NOMO-1 (cell line): Measurements from ENCODE around the gene HIVEP3.

ENCODE experiments used
- DNase-seq, 2 experiments: peaks; one replicate each; lab custom pipeline; 2025; ENCODE audit not compliant: unreplicated experiment in 2 of 2; lab: John Stamatoyannopoulos, UW

The HIVEP3 gene

DNA sequence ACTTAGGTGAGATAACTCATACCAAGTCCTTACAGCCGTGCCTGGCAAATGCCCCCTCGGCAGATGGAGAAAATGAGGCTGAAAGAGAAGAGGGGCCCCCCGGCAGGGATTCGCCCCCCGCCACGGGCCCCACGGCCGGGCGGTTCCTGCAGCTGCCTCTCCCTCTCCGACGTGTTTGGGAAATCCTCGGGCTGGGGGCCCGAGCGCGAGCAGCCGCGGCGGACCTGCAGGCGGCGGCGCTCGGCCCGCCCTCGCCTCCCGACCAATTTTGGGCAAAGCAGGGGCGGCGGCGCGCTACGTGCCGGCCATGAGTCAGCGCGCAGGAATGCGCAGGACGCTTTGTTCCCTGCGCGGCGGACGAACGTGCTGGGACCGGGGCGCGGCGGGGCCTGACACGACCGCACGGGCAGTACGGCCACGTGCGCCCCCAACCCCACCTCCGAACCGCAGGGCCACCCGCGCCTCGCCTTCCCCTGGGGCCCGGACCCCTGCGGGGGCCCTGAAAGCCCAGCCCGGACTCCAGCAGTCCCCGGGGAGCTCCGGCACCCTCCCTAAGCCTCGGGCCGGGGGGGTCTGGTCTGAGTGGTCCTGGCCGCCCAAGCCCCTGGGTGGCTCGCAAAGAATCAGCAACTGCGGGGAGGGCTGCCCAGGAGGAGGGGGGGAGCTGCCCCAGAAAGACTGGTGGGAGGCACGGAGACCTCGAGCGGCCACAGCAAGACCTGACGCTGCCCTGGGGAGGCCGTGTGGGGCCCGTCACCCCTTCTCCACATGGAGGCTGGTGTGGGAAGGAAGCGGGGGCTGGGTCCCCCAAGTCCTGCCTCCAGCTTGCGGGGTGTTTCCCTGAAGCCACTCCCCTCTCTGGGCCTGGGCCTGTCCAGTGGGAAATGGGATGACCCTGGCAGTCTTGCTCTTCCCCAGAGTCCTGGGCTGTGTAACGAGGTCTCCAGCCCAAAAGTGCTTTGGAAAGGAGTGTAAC lies 422.4 kb downstream of the HIVEP3 start:
- peak; percentile 47 to 75 for DNase-seq

DNA sequence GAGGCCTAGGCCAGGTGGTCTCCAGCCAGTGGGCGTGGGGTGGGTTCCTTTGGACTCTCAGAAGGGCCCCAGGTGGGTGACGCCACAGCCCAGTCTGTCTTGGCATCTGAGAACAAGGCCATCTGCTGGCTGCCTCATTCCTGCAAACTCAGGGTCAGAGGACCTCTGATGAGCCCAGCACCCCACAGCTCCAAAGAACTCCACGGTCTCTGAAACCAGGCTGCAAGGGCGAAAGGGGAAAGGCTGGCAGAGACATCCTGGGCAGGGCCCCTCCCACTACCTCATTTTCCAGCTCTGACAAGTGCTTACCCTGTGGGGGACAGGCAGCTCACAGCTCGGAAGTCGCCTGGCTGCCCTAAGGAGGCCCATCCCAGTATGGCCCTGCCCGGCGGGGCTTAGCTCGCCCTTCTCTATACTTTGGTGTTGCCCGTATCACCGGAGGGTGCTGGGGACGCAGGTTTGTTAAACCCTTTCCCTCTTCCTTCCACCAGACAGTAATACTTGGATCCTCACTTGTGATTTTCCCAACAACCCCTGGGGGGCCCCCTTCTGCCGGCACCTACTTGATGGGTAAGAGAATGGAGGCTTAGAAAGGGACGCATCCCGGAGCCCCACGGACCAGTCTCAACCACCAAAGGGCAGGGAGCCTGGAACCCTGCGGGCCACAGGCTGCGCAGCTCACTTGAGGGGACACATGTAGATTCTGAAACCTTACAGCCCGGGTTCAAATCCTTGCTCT lies 423.3 kb downstream of the HIVEP3 start:
- DNase-seq: peak; percentile 31 to 46

DNA sequence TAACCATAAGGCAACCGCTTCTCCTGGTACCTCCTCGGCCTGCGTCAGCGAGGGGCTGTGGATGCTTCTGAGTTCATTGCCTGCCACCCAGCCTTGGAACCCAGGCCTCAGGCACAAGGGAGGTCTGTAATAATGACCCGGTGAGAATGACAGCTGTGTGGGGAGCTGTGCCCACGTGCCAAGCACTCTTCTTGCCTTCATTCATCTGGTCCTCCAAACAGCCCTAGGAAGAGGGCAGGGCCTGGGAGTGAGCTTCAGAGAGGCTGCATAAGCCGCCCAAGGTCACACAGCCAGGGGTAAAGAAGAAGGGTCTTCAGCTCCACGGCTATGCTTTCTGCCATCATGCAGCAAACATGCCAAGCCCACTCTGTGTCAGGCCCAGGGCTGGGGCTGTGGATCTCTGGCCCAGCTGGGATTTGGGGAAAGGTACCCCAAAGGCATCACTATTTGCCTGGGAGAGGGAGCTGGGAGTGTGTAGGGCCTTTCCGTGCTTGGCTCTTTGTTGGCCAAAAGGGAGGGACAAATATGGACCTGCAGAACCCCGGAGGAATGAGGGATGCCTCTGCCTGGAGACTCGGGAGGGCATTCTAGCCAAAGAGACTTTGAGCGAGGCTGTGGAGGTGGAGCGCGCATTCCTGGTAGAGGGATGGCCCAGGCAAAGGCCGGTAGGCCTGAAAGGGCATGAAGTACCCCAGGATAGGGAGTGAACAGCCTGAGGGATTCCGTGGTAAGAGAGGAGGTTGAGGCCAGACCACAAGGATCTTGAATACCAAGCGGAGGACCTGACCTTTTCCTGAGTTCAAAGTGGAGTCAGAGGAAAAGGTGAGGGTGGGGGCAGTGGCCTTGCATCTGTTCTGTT lies 424.1 kb downstream of the HIVEP3 start:
- no peak for DNase-seq

DNA sequence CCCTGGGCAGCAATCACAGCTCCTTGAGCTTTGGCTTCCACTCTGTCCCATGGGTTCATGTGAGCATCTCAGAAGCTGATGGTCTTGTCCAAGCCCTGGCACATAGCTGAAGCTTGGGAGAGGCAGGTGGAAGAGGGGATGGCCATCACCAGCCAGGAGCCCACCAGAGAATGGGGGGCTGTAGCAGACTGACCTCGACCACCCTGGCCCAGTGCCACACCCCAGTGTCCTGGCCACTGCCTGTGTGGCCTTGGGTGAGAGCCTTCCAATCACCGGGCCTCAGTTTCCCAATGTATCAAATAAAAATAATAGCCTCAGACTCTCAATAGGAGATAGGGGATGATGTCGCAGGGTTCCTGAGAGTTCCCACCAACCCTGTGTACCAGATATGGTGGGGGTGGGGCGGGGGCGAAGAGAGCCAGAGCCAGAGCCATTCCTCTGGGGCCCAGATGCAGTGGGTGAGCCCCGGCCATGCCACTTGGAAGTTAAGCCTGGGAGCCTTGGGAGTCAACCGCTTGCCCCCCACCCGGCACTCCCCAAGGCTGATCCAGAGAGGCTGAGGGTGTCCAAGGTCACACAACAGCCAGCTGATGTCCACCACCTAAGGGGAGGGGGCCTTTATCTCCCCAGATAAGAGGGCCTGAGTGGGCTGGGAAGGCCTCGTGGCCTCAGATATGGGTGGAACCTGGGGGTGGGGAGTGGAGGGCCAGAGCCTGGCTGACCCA lies 424.9 kb downstream of the HIVEP3 start:
- no peak for DNase-seq

DNA sequence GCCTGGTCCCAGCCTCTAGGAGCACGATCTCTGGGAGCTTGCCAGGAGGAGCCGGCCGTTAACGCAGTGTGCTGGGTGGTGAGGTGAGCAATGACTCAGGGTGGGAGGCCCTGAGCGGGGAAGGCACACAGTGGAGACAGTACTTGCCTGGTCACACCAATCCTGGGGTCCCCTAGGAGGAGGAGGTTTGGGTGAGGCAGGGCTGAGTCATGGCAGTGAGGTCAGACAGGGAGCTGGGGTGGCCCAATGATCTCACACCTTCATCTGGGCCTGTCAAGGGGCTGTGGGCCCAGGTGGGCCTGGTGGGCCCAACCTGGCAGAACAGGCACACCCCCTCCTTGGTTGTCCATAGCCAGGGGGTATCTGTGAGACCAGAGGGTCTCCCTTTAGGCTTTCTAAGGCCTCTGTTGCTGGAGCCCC lies 425.6 kb downstream of the HIVEP3 start:
- no peak for DNase-seq

DNA sequence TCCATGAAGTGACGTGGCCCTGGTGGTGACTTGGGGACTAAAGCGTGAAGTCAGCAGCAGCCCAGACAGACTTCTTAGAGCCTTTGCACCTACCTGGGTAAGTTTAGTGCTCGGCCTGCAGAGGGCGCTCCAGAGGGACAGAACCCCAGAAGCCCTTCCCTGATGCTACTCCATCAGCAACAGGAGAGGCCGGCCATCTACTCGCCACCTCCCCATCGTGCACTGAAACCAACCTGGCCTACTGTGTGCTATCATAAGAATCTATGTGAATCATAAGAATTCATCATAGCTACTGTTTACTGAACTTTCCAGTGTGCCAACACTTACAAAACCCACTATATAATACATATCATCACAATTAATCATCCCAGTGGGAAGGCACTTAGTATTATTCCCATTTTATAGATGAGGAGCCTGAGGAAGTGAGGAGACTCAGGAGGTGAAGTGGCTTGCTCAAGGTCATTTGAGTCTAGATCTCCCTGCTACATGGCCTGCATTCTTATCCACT lies 426.3 kb downstream of the HIVEP3 start:
- DNase-seq: peak in 1 of 2 experiments; percentile 47

DNA sequence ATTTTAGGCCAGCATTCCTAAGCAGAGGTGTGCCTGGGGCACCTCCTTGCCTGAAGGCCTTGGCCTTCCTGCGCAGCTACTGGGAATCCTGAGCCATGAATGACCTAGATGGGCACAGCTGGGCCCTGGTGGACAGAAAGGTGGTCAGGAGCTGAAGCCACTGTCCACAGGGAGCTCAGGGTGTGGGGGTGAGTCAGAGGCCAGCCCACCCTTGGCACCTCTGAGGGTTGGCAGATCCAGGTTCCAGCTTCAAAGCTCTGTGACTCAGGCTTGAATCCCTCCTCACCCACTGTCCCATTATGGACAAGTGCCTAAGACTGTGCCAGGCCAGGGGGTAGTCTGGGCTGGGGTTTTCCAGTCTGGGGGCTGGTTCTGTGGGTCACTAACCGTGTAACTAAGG lies 427.8 kb downstream of the HIVEP3 start:
- DNase-seq: no peak

DNA sequence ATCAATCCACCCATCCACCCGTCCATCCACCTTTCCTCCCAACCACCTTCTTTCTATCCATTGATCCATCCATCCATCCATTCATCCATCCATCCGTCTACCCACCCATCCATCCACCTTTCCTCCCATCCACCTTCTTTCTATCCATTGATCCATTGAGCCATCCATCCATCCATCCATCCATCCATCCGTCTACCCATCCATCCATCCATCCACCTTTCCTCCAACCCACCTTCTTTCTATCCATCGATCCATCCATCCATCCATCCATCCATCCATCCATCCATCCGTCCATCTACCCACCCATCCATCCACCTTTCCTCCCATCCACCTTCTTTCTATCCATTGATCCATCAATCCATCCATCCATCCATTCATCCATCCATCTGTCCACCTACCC lies 429.2 kb downstream of the HIVEP3 start:
- DNase-seq: no peak

DNA sequence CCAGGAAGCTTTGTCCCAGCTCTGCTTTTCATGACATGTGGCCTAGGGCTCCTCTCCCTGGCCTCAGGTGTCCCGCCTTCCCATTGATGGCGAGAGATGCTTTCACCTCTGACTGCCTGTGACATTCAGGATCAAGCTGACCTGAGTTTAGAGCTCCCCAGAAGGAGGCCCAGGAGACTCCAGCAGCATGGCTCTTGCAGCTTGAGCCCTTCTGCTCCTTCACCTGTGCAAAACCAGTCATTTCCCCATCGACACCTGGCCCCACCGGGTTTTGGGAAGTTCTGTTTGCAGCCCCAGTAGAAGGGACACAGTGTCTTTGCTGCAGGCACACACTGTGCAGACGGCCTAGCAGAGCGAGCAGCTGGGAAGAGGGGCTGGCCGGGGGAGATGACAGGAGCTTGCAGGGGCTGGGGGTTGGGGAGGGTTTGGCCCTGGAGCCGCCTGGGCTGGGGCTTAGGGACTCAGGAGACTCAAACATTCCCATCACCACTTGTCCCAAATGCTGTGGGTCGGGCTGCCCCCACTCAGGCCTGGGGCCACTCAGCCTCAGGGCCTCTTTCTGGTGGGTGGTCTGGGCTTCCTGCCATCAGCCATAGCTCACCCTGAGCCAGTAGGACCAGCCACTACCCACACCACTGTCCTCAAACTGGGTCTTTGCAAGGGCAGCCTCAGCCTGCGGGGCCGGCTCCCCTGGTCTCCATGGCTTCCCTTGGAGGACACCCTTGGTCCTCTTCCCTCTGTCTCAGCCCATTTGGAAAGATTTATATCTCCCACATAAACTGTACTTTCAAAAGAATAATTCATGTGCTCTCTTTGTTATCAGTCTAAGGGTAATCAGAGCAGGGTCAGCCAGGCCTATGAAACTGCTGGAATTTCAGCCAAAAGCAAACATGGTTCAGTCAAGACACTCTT lies 430.4 kb downstream of the HIVEP3 start:
- DNase-seq: no peak

DNA sequence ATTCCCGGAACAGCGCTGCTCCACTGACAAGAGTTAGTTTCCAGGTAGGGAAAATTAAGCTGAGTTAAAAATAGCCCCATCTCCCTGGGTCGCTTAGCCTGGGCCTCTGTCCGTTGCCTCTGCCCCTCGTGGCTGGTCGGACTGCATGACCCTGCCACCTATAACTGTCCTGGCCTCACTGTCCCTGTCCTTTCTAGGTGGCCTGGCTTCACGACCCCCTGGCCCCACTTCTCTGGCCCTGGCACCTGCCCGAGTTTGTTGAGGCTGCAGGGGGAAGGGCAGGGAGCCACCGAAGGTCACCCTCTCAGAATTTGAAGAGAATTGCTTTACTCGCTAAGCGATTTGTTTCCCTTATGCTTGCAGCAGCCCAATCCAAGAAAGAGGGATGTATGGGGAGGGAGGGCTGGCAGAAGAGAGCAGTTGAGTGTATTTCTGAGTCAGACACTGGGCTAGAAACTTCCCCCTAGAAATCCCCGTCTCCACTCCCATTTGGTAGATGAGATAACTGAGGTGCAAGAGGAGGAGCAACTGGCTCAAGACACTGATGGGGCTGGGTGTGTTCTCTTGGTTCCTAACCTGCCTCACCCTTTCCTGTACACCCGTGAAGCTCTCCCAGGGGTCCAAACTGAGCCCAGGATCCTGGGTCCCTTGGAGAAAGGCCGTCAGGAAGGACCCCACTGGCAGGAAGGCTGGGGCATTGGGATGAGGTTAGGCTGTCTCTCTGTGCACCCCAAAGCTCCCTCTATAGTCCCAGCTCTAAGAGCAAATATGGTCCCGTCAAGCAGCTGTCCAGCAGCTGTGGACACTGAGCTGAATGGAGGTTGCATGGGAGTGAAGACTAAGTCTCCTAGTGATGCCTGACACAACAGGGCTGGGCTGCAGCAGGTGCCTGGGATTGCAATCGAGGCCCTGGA lies 431.3 kb downstream of the HIVEP3 start:
- peak; percentile 24 to 27 for DNase-seq

DNA sequence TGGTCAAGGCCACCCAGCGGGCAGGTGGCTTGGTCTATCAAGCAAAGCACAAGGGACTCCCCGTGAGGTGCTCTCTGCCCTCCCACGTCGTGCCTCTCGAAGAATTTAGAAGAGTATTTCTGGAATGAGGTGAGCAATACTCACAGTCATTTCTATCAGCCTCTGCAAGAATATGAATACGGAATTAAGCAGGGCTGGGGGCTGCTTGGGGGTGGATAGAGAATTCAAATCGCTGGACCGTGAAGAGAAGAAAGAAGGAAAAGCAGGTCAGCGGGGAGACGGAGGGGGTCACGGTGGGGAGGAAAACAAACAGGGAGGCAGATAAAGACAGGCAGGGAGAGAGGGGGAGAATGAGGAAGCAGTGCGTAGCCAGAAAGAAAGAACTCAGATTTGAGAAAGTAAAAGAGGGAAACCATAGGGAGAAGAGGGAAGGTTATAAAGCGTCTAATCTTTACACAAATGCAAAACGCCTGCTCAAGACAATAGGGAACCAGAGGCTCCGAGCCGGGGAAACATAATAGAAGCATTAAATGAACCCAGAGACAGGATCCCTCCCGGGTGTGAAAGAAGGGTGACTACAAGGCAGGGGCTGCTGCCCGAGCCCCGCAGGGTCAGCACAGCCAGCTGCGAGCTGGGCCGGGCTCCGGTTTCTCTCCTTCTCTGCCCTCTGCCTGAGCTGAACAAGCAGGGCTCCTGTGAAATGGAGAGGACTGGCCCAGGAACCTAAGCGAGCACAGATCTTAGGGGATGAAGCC lies 432.2 kb downstream of the HIVEP3 start:
- peak in 1 of 2 experiments; percentile 38 for DNase-seq

DNA sequence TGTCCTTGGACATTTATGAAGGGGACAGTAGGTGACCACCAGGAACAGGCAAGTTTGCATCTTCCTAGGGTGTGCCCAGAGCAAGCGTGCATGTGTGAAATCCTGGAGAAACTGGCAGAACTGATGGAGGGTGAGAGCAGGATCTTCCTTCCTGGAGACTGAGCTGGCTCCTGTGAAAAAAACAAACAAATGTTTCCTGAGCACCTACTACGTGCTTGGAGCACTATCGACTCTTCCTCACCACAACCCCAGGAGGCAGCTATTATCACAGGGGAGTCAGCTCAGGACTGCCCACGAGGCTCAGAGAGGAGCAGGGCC lies 432.7 kb downstream of the HIVEP3 start:
- DNase-seq: no peak

DNA sequence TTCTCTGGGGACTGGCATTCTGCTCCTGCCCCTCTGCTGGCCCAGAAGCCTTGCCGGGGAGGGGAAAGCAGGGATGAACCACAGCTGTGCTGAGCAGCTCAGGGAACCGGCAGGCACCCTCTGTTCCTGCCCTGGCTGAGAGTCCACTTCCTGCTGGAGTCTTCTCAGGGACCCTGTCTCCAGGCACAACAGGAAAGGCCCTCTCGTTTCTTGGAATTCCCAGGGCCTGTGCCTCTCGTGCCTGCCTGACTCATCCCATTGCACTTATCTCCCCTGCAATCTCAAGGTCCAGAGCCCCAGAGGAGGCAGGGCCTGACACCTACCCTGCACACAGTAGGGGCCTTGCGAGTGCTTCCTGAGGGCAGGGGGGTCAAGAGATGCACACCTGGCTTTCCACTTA lies 433.1 kb downstream of the HIVEP3 start:
- no peak for DNase-seq

DNA sequence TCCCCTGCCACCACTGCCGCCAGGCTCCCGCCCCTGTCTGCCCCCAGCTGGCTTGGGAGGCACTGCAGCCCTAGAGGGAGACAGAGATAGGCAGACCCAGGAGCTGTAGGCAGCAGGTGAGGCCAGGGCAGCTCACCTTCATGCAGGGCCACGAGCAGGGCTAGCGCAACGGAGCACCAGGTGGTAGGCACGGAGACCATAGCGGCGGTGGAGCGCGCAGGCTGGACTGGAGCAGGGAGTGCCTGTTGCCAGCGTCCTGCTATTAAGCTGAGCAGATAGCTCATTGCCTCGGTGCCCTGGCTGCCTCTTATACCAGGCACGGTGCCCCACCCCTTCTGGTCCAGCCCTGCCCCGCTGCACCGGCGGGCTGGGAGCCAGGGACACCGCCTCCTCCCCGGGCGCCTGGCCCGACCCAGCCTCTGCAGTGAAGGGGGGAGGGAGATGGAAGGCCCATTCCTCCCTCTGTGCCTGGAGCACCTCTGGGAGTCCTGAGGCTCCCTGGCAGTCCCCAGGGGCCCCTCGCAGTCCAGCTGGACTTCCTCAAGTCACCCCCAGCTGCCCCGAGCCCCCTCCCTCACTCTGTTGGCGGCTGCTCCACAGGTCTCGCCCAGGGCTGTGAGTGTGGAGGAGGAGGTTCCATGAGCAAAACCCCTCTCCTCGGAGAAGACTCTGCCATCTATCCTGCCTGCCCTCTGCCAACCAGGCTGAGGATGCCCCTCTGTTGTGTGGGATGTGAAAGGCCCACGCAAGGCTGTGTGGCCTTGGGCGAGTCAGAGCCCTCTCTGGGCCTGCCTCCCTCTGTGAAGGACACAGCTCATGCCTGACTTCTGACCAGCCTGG lies 434.1 kb downstream of the HIVEP3 start, which contains the start of gene EDN2:
EDN2 (minus strand) TSS at position 282 of the 840 bp plus-strand sequence; CDS start at position 200, 82 bp downstream.
- DNase-seq: no peak

DNA sequence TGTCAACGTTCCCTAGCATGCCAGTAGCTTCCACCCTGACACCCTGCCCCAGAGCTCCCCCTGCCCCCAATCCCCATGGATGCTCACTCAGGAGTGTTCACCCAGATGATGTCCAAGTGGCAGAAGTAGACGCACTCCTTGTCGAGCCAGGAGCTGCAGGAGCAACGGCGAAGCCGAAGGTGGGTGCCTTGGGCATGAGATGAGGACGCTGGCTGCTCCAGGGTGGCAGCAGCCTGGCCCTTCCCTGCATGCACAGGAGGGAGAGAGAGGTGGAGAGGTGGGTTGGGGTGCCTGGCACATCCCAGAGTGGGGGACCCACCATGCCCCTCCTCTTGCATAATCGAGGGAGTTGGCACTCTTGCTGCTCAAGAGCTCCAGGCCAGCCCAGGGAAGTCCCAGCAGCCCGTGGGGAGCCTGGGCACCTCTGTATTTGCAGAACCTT lies 434.7 kb downstream of the HIVEP3 start:
- no peak for DNase-seq
